Measurements from ENCODE around the gene FOXP4.

FOXP4 gene

GRCh38 chr6:41531591-41532582 lies 14.3 kb upstream of the FOXP4 start:
- Histone ChIP-seq H3K4me3 (ENCODE audit: low read length in 2 of 2) (peak overlapping the region in 1 of 2 donors; percentile 49), H3K36me3 (ENCODE audit: control insufficient read depth in 2 of 2, insufficient read depth in 2 of 2, low read length in 2 of 2) (no peaks in the 10 kb centered on the region), H3K9me3 (ENCODE audit: control insufficient read depth in 2 of 2, low read length in 2 of 2) (no peaks in the 10 kb centered on the region), H3K4me1 (ENCODE audit: control insufficient read depth, insufficient read depth, low read length) (peaks cover 2% of the 10 kb centered on the region), H3K27me3 (ENCODE audit: control insufficient read depth in 1 of 2, insufficient read depth in 2 of 2, low read length in 2 of 2) (peaks cover 17 to 18% of the 10 kb centered on the region in 2 donors), H3K27ac (ENCODE audit: low read length) (no peak overlapping the region), H3K9ac (ENCODE audit: low read length in 2 of 2) (no peak overlapping the region)

GRCh38 chr6:41535766-41536165 lies 10.4 kb upstream of the FOXP4 start:
- H3K4me3 ChIP-seq (ENCODE audit: low read length in 2 of 2) = no peak overlapping the region
- no peaks in the 10 kb centered on the region for H3K9me3 ChIP-seq (ENCODE audit: control insufficient read depth in 2 of 2, low read length in 2 of 2)
- H3K27me3 ChIP-seq (ENCODE audit: control insufficient read depth in 1 of 2, insufficient read depth in 2 of 2, low read length in 2 of 2) = peaks cover 0 to 19% of the 10 kb centered on the region in 2 donors
- H3K36me3 ChIP-seq (ENCODE audit: control insufficient read depth in 2 of 2, insufficient read depth in 2 of 2, low read length in 2 of 2) = no peaks in the 10 kb centered on the region
- no peak overlapping the region for H3K27ac ChIP-seq (ENCODE audit: low read length)
- no peak overlapping the region for H3K9ac ChIP-seq (ENCODE audit: low read length in 2 of 2)
- H3K4me1 ChIP-seq (ENCODE audit: control insufficient read depth, insufficient read depth, low read length) = peaks cover 5% of the 10 kb centered on the region

DNA sequence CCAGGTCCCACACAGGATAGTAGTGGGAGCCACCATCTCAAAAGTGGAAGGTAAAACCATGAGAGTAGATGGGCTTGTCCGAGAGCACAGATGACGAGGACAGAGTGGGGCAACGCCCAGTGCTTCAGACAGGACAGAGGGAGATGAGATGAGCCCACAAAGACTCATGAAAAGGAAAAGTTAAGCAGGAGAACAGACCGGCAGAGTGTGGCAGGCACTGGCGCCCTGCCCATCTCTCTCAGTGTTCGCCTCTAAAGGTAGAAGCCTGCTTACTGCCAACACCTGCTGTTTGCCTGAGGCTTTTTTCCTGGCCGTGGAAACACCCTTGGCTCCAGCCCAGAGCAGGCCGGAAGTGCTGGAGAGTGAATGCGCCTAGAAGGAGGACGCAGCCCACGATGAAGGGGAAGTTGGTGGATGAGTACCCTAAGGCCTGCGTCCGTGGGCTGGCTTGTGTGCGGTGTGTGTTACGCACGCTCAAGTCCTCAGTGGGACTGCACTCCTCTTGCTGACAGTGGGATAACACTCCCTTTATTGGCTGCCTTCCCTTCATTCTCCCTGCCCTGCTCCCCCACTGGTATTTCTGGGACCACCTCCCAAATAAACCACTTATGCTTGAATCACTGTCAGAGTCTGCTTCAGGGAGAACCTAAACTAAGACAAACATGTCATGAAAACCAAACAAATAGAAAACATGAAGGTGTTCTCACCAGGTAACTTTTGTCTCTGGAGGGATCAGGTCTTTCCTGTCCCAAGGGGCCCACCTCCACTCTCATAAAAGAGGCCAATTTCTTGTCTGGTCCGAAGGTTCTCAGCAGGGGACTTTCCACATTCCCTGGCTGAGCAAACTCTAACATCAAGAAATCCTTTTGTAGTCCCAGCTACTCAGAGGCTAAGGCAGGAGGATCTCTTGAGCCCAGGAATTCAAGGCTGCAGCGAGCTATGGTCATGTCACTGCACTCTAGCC lies 9.1 kb upstream of the FOXP4 start:
- Histone ChIP-seq H3K27me3 (ENCODE audit: control insufficient read depth in 1 of 2, insufficient read depth in 2 of 2, low read length in 2 of 2) (peaks cover 0 to 12% of the 10 kb centered on the region in 2 donors), H3K9me3 (ENCODE audit: control insufficient read depth in 2 of 2, low read length in 2 of 2) (no peaks in the 10 kb centered on the region), H3K4me1 (ENCODE audit: control insufficient read depth, insufficient read depth, low read length) (peaks cover 2% of the 10 kb centered on the region), H3K9ac (ENCODE audit: low read length in 2 of 2) (no peak overlapping the region), H3K4me3 (ENCODE audit: low read length in 2 of 2) (no peak overlapping the region), H3K36me3 (ENCODE audit: control insufficient read depth in 2 of 2, insufficient read depth in 2 of 2, low read length in 2 of 2) (no peaks in the 10 kb centered on the region), H3K27ac (ENCODE audit: low read length) (no peak overlapping the region)

- Histone ChIP-seq H3K27ac (ENCODE audit: low read length) (no peak overlapping the region), H3K27me3 (ENCODE audit: control insufficient read depth in 1 of 2, insufficient read depth in 2 of 2, low read length in 2 of 2) (peaks cover 0 to 9% of the 10 kb centered on the region in 2 donors), H3K4me1 (ENCODE audit: control insufficient read depth, insufficient read depth, low read length) (peaks cover 2% of the 10 kb centered on the region), H3K4me3 (ENCODE audit: low read length in 2 of 2) (no peak overlapping the region), H3K9ac (ENCODE audit: low read length in 2 of 2) (no peak overlapping the region), H3K9me3 (ENCODE audit: control insufficient read depth in 2 of 2, low read length in 2 of 2) (no peaks in the 10 kb centered on the region), H3K36me3 (ENCODE audit: control insufficient read depth in 2 of 2, insufficient read depth in 2 of 2, low read length in 2 of 2) (no peaks in the 10 kb centered on the region)
Observed at GRCh38 chr6:41538556-41539182, 7.5 kb upstream of the FOXP4 start.

GRCh38 chr6:41539204-41539603 lies 7.0 kb upstream of the FOXP4 start:
- Histone ChIP-seq H3K9ac (ENCODE audit: low read length in 2 of 2) (no peak overlapping the region), H3K9me3 (ENCODE audit: control insufficient read depth in 2 of 2, low read length in 2 of 2) (no peaks in the 10 kb centered on the region), H3K27me3 (ENCODE audit: control insufficient read depth in 1 of 2, insufficient read depth in 2 of 2, low read length in 2 of 2) (peaks cover 0 to 9% of the 10 kb centered on the region in 2 donors), H3K27ac (ENCODE audit: low read length) (no peak overlapping the region), H3K36me3 (ENCODE audit: control insufficient read depth in 2 of 2, insufficient read depth in 2 of 2, low read length in 2 of 2) (no peaks in the 10 kb centered on the region), H3K4me1 (ENCODE audit: control insufficient read depth, insufficient read depth, low read length) (peaks cover 2% of the 10 kb centered on the region), H3K4me3 (ENCODE audit: low read length in 2 of 2) (no peak overlapping the region)

DNA sequence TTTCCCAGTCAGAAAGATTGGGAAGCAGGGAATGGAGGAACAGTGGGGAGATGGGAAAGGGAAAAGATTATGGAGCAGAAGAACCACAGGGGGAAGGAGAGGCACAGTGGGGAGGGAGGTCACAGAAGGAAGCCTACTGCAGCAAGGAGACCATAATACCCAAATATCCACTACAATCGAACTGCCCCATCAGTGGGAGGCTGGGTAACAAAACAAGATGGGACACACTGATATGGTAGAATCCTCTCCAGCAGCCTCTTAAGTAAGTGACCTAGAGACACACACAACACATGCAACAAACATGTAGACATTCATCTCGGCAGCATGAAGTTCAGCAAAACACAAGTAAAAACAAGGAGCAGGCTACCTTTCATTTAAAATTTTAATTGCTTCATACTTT lies 4.8 kb upstream of the FOXP4 start:
- peaks cover 14% of the 10 kb centered on the region for H3K4me1 ChIP-seq (ENCODE audit: control insufficient read depth, insufficient read depth, low read length)
- H3K27me3 ChIP-seq (ENCODE audit: control insufficient read depth in 1 of 2, insufficient read depth in 2 of 2, low read length in 2 of 2) = peaks cover 0 to 7% of the 10 kb centered on the region in 2 donors
- no peak overlapping the region for H3K27ac ChIP-seq (ENCODE audit: low read length)
- no peak overlapping the region for H3K4me3 ChIP-seq (ENCODE audit: low read length in 2 of 2)
- H3K36me3 ChIP-seq (ENCODE audit: control insufficient read depth in 2 of 2, insufficient read depth in 2 of 2, low read length in 2 of 2) = no peaks in the 10 kb centered on the region
- no peak overlapping the region for H3K9ac ChIP-seq (ENCODE audit: low read length in 2 of 2)
- no peaks in the 10 kb centered on the region for H3K9me3 ChIP-seq (ENCODE audit: control insufficient read depth in 2 of 2, low read length in 2 of 2)

DNA sequence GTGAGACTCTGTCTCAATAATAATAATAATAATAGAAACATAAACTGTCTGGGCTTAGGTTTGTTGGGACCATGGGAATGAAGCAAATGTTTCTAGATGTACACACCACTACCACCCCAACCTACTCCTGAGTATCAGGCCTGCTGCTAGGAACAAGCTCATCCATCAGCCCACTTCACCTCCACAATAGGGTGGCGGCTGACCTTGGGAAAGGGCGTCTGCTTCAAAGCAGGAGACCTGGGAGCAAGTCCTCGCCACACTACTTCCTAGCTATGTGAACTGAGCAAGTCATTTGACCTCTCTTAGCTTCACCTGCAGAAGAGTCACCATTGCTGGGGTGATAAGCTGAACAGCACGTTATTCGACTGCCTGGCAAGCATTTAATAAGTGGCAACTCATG lies 3.1 kb upstream of the FOXP4 start:
- no peak overlapping the region for H3K4me3 ChIP-seq (ENCODE audit: low read length in 2 of 2)

GRCh38 chr6:41545247-41545702 lies 906 bp upstream of the FOXP4 start:
- H3K9ac ChIP-seq (ENCODE audit: low read length in 2 of 2) = peak overlapping the region; percentile 36 to 50
- peak overlapping the region; percentile 68 to 76 for H3K4me3 ChIP-seq (ENCODE audit: low read length in 2 of 2)
- no peaks in the 10 kb centered on the region for H3K36me3 ChIP-seq (ENCODE audit: control insufficient read depth in 2 of 2, insufficient read depth in 2 of 2, low read length in 2 of 2)
- H3K9me3 ChIP-seq (ENCODE audit: control insufficient read depth in 2 of 2, low read length in 2 of 2) = no peaks in the 10 kb centered on the region
- no peak overlapping the region for H3K27ac ChIP-seq (ENCODE audit: low read length)
- H3K4me1 ChIP-seq (ENCODE audit: control insufficient read depth, insufficient read depth, low read length) = peaks cover 36% of the 10 kb centered on the region
- H3K27me3 ChIP-seq (ENCODE audit: control insufficient read depth in 1 of 2, insufficient read depth in 2 of 2, low read length in 2 of 2) = no peaks in the 10 kb centered on the region

More for the DNA sequence above, 3.1 kb upstream of the FOXP4 start:
- no peaks in the 10 kb centered on the region for H3K9me3 ChIP-seq (ENCODE audit: control insufficient read depth in 2 of 2, low read length in 2 of 2)
- no peaks in the 10 kb centered on the region for H3K36me3 ChIP-seq (ENCODE audit: control insufficient read depth in 2 of 2, insufficient read depth in 2 of 2, low read length in 2 of 2)
- H3K27ac ChIP-seq (ENCODE audit: low read length) = no peak overlapping the region
- peaks cover 20% of the 10 kb centered on the region for H3K4me1 ChIP-seq (ENCODE audit: control insufficient read depth, insufficient read depth, low read length)
- H3K9ac ChIP-seq (ENCODE audit: low read length in 2 of 2) = no peak overlapping the region
- peaks cover 0 to 5% of the 10 kb centered on the region in 2 donors for H3K27me3 ChIP-seq (ENCODE audit: control insufficient read depth in 1 of 2, insufficient read depth in 2 of 2, low read length in 2 of 2)

DNA sequence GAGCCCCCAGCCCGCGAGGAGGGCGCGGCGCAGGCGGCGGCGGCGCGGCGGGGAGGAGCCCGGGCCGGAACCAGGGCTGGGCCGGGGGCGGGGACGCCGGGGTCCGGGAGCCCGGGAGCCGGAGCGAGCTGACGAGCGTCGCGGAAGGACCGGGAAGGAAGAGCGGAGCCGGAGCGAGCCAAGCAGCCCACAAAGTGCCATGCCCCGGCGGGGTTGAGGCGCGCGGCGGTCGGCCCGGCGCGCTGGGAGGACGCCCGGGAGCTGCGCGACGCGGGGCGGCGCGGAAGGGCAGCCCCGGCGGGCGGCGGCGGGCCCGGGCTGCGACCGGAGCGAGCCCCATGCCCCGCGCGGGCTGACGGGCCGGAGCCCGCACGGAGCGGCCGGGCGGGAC lies 289 bp downstream of the FOXP4 start:
- Histone ChIP-seq H3K4me3 (ENCODE audit: low read length in 2 of 2) (peak overlapping the region; percentile 40 to 86), H3K27ac (ENCODE audit: low read length) (no peak overlapping the region), H3K9ac (ENCODE audit: low read length in 2 of 2) (peak overlapping the region in 1 of 2 donors; percentile 60), H3K36me3 (ENCODE audit: control insufficient read depth in 2 of 2, insufficient read depth in 2 of 2, low read length in 2 of 2) (peaks cover 0 to 5% of the 10 kb centered on the region in 2 donors), H3K27me3 (ENCODE audit: control insufficient read depth in 1 of 2, insufficient read depth in 2 of 2, low read length in 2 of 2) (no peaks in the 10 kb centered on the region), H3K4me1 (ENCODE audit: control insufficient read depth, insufficient read depth, low read length) (peaks cover 38% of the 10 kb centered on the region), H3K9me3 (ENCODE audit: control insufficient read depth in 2 of 2, low read length in 2 of 2) (no peaks in the 10 kb centered on the region)

Measured in stomach smooth muscle (tissue), 2 donors.